Endodermal cell (in vitro differentiated cells): Measurements from ENCODE around the gene ARHGAP20. TPM values are rescaled to one million over a fixed set of nuclear protein-coding genes. Genes with fewer than 3 reads are reported as not detected.

Experiments
- DNase-seq: peaks from one replicate; pipeline ENCODE4 v3.0.0-alpha.2; 2017
- H3K27ac ChIP-seq: 2 replicates; pipeline ENCODE4 v1.5.1; 2013; ENCODE audit warnings: mild to moderate bottlenecking, low read depth, low read length, moderate library complexity
- H3K27me3 ChIP-seq: 2 replicates; pipeline ENCODE4 v1.6.1; 2013; ENCODE audit warnings: mild to moderate bottlenecking, low read length, moderate library complexity; ENCODE audit not compliant: insufficient read depth, control insufficient read depth, poor library complexity, severe bottlenecking
- H3K36me3 ChIP-seq: 2 replicates; pipeline ENCODE4 v1.7.0; 2013; ENCODE audit warnings: mild to moderate bottlenecking, low read length, moderate library complexity; ENCODE audit not compliant: control insufficient read depth, insufficient read depth
- H3K4me1 ChIP-seq: one replicate; pipeline ENCODE4 v1.7.0; 2013; ENCODE audit warnings: low read length; ENCODE audit not compliant: control insufficient read depth, insufficient read depth
- H3K4me3 ChIP-seq: 2 replicates; pipeline ENCODE4 v1.5.1; 2013; ENCODE audit warnings: mild to moderate bottlenecking, low read length, moderate library complexity
- H3K9ac ChIP-seq: 2 replicates; pipeline ENCODE4 v1.6.1; 2013; ENCODE audit warnings: mild to moderate bottlenecking, low read length, moderate library complexity; ENCODE audit not compliant: poor library complexity, severe bottlenecking; ENCODE audit errors: extremely low read depth
- H3K9me3 ChIP-seq: 2 replicates; pipeline ENCODE4 v1.6.1; 2013; ENCODE audit warnings: mild to moderate bottlenecking, low read length, moderate library complexity; ENCODE audit not compliant: control insufficient read depth
- H3K27ac Mint-ChIP-seq: 2 replicates; pipeline ENCODE4 v1.8.0; 2020; ENCODE audit warnings: mixed read lengths
- H3K27me3 Mint-ChIP-seq: 2 replicates; pipeline ENCODE4 v1.8.0; 2021; ENCODE audit warnings: mild to moderate bottlenecking, mixed read lengths; ENCODE audit not compliant: insufficient read depth
- H3K36me3 Mint-ChIP-seq: 2 replicates; pipeline ENCODE4 v1.8.0; 2020; ENCODE audit warnings: low read depth, mixed read lengths
- H3K4me1 Mint-ChIP-seq: 2 replicates; pipeline ENCODE4 v1.8.0; 2020; ENCODE audit warnings: mixed read lengths
- H3K4me3 Mint-ChIP-seq: 2 replicates; pipeline ENCODE4 v1.8.0; 2020; ENCODE audit warnings: mild to moderate bottlenecking, moderate library complexity, mixed read lengths
- H3K9me3 Mint-ChIP-seq: 2 replicates; pipeline ENCODE4 v1.8.0; 2020; ENCODE audit warnings: mild to moderate bottlenecking, mixed read lengths
- CTCF ChIP-seq: fragments of 200-600 bp; sonication (generic); conservative IDR thresholded peaks from 2 replicates; pipeline ENCODE4 v1.5.0; 2021; ENCODE audit warnings: antibody characterized with exemption, mild to moderate bottlenecking
- WGBS, 2 experiments: methylation state at CpG; one replicate each; pipeline versions ENCODE4 v1.1.5 to v1.1.7; 2013; ENCODE audit warnings: missing lambda C conversion rate in 2 of 2, mixed read lengths in 1 of 2; ENCODE audit not compliant: insufficient coverage in 1 of 2, insufficient read length in 1 of 2; 5-methylcytosine and 5-hydroxymethylcytosine counted together
- total RNA-seq, 2 donors: library from RNA; stranded (reverse); fragmentation: NEBNext Ultra II Directional in 1 of 2; extraction: Animal tissue kit (Norgen Biotek cat#: 25700) in 1 of 2; gene quantifications; 2 replicates in 1 of 2; 3 replicates in 1 of 2; pipeline ENCODE4 v1.2.1, GENCODE V29; 2021

Gene ARHGAP20
- total RNA-seq, 2 donors from 2014 or later: 0.15 to 0.27 TPM

DNA sequence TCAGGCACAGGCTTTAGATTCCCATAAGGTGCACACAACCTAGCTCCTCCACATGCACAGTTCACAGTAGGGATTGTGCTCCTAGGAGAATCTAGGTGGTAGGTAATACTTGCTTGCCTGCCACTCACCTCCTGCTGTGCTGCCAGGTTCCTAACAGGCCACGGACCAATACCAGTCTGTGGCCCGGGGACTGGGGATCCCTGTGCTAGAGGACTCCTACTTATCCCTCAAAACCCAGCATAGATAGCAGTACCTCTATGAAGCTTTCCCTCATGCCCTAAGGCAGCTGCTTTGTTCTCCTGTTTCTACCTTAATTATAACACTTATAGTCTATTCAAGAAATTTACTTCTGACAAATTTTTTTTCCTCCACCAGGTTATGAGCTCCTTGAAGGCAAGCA, 36.7 kb downstream of the ARHGAP20 start:
- Mint-ChIP-seq H3K4me1 (no peaks in the 10 kb centered on the region), H3K27ac (no peak overlapping the region), H3K27me3 (peaks cover 5% of the 10 kb centered on the region), H3K9me3 (no peaks in the 10 kb centered on the region), H3K4me3 (no peak overlapping the region), H3K36me3 (no peaks in the 10 kb centered on the region)
- no peak for DNase-seq
- no peaks in the 10 kb centered on the region for H3K27me3 ChIP-seq
- 90% methylated on average over 2 of the region's 2 CpGs; no CpG with 5 or more reads in 1 of the 2 experiments for WGBS, 2 experiments
- no peak overlapping the region for H3K4me3 ChIP-seq
- H3K4me1 ChIP-seq: no peaks in the 10 kb centered on the region
- H3K9me3 ChIP-seq: no peaks in the 10 kb centered on the region
- no peaks in the 10 kb centered on the region for H3K36me3 ChIP-seq
- no peak for TF ChIP-seq CTCF
- H3K9ac ChIP-seq: no peak overlapping the region
- H3K27ac ChIP-seq: no peak overlapping the region

DNA sequence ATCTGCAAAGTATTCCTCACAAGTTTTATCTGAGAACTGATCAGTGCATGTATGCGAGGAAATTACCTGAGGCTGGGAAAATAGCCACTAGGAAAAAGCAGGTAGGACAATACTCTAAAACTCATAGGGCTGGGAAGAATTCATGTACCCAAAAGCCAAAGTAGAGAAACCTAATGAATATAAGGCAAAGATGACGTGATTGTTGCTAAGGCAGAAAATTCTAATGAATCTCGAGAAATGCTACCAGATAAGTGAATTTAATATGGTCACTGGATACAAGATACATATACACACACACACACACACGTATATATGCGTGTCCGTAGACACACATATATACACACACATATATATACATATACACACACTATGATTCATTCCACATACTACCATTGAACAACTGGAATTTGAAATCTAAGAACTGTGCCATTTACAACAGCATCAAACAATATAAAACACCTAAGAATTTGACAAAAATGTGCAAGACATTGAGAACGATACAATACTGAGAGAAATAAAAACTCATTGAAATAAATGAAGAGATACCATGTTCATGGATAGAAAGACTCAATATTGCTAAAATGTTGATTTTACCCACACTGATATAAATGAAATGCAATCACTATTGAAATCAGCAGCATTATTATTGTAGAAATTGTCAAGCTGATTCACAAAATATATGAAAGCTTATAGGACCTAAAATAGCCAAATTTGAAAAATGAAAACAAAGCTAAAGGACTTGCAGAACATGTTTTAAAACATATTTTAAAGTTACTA, 46.4 kb downstream of the ARHGAP20 start:
- Mint-ChIP-seq H3K4me1 (no peaks in the 10 kb centered on the region), H3K4me3 (no peak overlapping the region), H3K36me3 (no peaks in the 10 kb centered on the region), H3K9me3 (no peaks in the 10 kb centered on the region), H3K27ac (no peak overlapping the region), H3K27me3 (peaks cover 2% of the 10 kb centered on the region)
- no peak for TF ChIP-seq CTCF
- Histone ChIP-seq H3K9ac (no peak overlapping the region), H3K4me3 (no peak overlapping the region), H3K27ac (no peak overlapping the region), H3K9me3 (no peaks in the 10 kb centered on the region), H3K27me3 (peaks cover 6% of the 10 kb centered on the region), H3K4me1 (no peaks in the 10 kb centered on the region), H3K36me3 (no peaks in the 10 kb centered on the region)
- DNase-seq: no peak
- WGBS, 2 experiments: 93 to 100% methylated on average over 5 to 7 of the region's 7 CpGs

DNA sequence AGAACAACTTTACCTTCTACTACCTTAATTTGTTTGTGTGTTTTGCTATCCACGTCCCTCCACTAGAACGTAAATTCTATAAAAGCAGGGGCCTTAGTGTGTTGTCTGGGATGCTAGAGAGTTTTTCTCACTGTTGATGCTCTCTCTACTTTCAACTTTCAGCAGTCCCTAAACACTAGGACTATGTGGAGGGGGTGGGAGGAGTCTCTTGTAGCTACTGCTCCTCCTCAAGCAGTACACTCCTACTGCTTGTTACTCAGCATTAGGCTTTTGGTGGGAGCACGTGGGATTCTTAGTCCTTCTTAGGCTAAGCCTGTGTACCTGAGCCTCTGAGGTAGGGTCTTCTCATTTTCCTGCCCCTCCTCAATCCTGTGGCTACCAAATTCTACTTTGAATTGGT, 56.3 kb downstream of the ARHGAP20 start:
- Mint-ChIP-seq H3K27me3 (no peaks in the 10 kb centered on the region), H3K4me3 (no peak overlapping the region), H3K27ac (no peak overlapping the region), H3K4me1 (no peaks in the 10 kb centered on the region), H3K36me3 (no peaks in the 10 kb centered on the region), H3K9me3 (peaks cover 17% of the 10 kb centered on the region)
- Histone ChIP-seq H3K9ac (no peak overlapping the region), H3K4me1 (no peaks in the 10 kb centered on the region), H3K9me3 (peaks cover 13% of the 10 kb centered on the region), H3K4me3 (no peak overlapping the region), H3K27ac (no peak overlapping the region), H3K27me3 (no peaks in the 10 kb centered on the region), H3K36me3 (no peaks in the 10 kb centered on the region)
- DNase-seq: no peak
- no peak for TF ChIP-seq CTCF
- WGBS, 2 experiments: 96 to 100% methylated on average over 1 to 3 of the region's 3 CpGs
